ENCODE measurements around the gene TMEM63B.

- TF ChIP-seq TAF1 (IDR thresholded peaks at IDR 0.05; ENCODE audit: borderline replicate concordance, insufficient read depth, low read length) (no peak), REST (IDR thresholded peaks at IDR 0.05; ENCODE audit: insufficient read depth in 1 of 2, low read depth in 2 of 2, low read length in 2 of 2) (no peak), POLR2AphosphoS5 (IDR thresholded peaks at IDR 0.05; ENCODE audit: low read depth, low read length) (no peak)
Measured at GRCh38 chr6:44152533-44152932, 25.2 kb downstream of the TMEM63B start.
